ENCODE data around the gene SYNE3. TPM values are rescaled to one million over a fixed set of nuclear protein-coding genes. Genes with fewer than 3 reads are reported as not detected.

The SYNE3 gene
- total and polyA plus RNA-seq, 5 donors: 5.2 to 18.0 (median 12.4) TPM

- DNase-seq: no peak
- Histone ChIP-seq H3K9me3 (ENCODE audit: control insufficient read depth, low read length) (no peaks in the 10 kb centered on the region), H3K27ac (ENCODE audit: low read length) (no peak overlapping the region), H3K27me3 (ENCODE audit: control insufficient read depth, insufficient read depth) (no peaks in the 10 kb centered on the region), H3K4me1 (ENCODE audit: control insufficient read depth, insufficient read depth, low read length) (peaks cover 7% of the 10 kb centered on the region), H3K4me3 (ENCODE audit: low read length) (no peak overlapping the region)
- no peak for ATAC-seq
- 95% methylated on average over 6 of the region's 6 CpGs for WGBS
- intact Hi-C loops (cut with DNase I): no loop called here
These were observed 23.9 kb upstream of the SYNE3 start for GRCh38 chr14:95540236-95540855.

- ATAC-seq (no peak), DNase-seq (peak in 1 of 3 donors; percentile 41)
- Histone ChIP-seq H3K27me3 (ENCODE audit: control insufficient read depth, insufficient read depth) (no peaks in the 10 kb centered on the region), H3K4me3 (ENCODE audit: low read length) (no peak overlapping the region), H3K4me1 (ENCODE audit: control insufficient read depth, insufficient read depth, low read length) (peaks cover 7% of the 10 kb centered on the region), H3K9me3 (ENCODE audit: control insufficient read depth, low read length) (no peaks in the 10 kb centered on the region), H3K27ac (ENCODE audit: low read length) (no peak overlapping the region)
- intact Hi-C loops (cut with DNase I): no loop called here
- 92% methylated on average over 14 of the region's 14 CpGs for WGBS
These were observed 22.5 kb upstream of the SYNE3 start for GRCh38 chr14:95538801-95539509.

- H3K27ac ChIP-seq (ENCODE audit: low read length): peak overlapping the region; percentile 73
- intact Hi-C loops (cut with DNase I): no loop called here
- no peak for ATAC-seq
These were observed 21.0 kb upstream of the SYNE3 start for GRCh38 chr14:95537298-95538089.

GRCh38 chr14:95536671-95537070 lies 20.2 kb upstream of the SYNE3 start:
- H3K9me3 ChIP-seq (ENCODE audit: control insufficient read depth, low read length): no peaks in the 10 kb centered on the region
- peak overlapping the region; percentile 45 for H3K27ac ChIP-seq (ENCODE audit: low read length)
- peaks cover 12% of the 10 kb centered on the region for H3K4me1 ChIP-seq (ENCODE audit: control insufficient read depth, insufficient read depth, low read length)
- DNase-seq: no peak
- H3K4me3 ChIP-seq (ENCODE audit: low read length): no peak overlapping the region
- no peaks in the 10 kb centered on the region for H3K27me3 ChIP-seq (ENCODE audit: control insufficient read depth, insufficient read depth)
- 58% methylated on average over 5 of the region's 5 CpGs for WGBS
- no peak for ATAC-seq
- intact Hi-C loops (cut with DNase I): no loop called here

More at GRCh38 chr14:95537298-95538089, 21.0 kb upstream of the SYNE3 start:
- no peaks in the 10 kb centered on the region for H3K9me3 ChIP-seq (ENCODE audit: control insufficient read depth, low read length)
- peak overlapping the region; percentile 14 for H3K4me3 ChIP-seq (ENCODE audit: low read length)
- no peak for DNase-seq
- WGBS: 52% methylated on average over 9 of the region's 9 CpGs
- H3K4me1 ChIP-seq (ENCODE audit: control insufficient read depth, insufficient read depth, low read length): peaks cover 12% of the 10 kb centered on the region
- no peaks in the 10 kb centered on the region for H3K27me3 ChIP-seq (ENCODE audit: control insufficient read depth, insufficient read depth)

GRCh38 chr14:95536036-95536593 lies 19.7 kb upstream of the SYNE3 start:
- intact Hi-C loops (cut with DNase I): no loop called here
- Histone ChIP-seq H3K27ac (ENCODE audit: low read length) (peak overlapping the region; percentile 72), H3K4me1 (ENCODE audit: control insufficient read depth, insufficient read depth, low read length) (peaks cover 12% of the 10 kb centered on the region), H3K4me3 (ENCODE audit: low read length) (peak overlapping the region; percentile 91), H3K27me3 (ENCODE audit: control insufficient read depth, insufficient read depth) (no peaks in the 10 kb centered on the region), H3K9me3 (ENCODE audit: control insufficient read depth, low read length) (no peaks in the 10 kb centered on the region)
- no peak for ATAC-seq
- WGBS: 15% methylated on average over 4 of the region's 4 CpGs
- DNase-seq: no peak

GRCh38 chr14:95535226-95536021 lies 19.0 kb upstream of the SYNE3 start:
- Histone ChIP-seq H3K4me1 (ENCODE audit: control insufficient read depth, insufficient read depth, low read length) (peaks cover 15% of the 10 kb centered on the region), H3K27me3 (ENCODE audit: control insufficient read depth, insufficient read depth) (no peaks in the 10 kb centered on the region), H3K9me3 (ENCODE audit: control insufficient read depth, low read length) (no peaks in the 10 kb centered on the region), H3K27ac (ENCODE audit: low read length) (peak overlapping the region; percentile 72), H3K4me3 (ENCODE audit: low read length) (peak overlapping the region; percentile 91)
- WGBS: under 1% methylated on average over 52 of the region's 52 CpGs
- DNase-seq (peak in 1 of 3 donors; percentile 69), ATAC-seq (no peak)
- intact Hi-C loops (cut with DNase I): no loop called here

GRCh38 chr14:95534299-95535225 lies 18.1 kb upstream of the SYNE3 start, which contains the start of gene GLRX5:
Gene GLRX5 (plus strand): TSS chr14:95535050. CDS start chr14:95535090, 40 bp downstream.
- H3K9me3 ChIP-seq (ENCODE audit: control insufficient read depth, low read length): no peaks in the 10 kb centered on the region
- H3K4me1 ChIP-seq (ENCODE audit: control insufficient read depth, insufficient read depth, low read length): peaks cover 15% of the 10 kb centered on the region
- DNase-seq (peak; percentile 98 to 99 (median 99)), ATAC-seq (peak; percentile 98)
- H3K27ac ChIP-seq (ENCODE audit: low read length): peak within 1 kb of the TSS; percentile 72
- intact Hi-C loops (cut with DNase I): no loop called here
- under 1% methylated on average over 97 of the region's 97 CpGs for WGBS
- H3K4me3 ChIP-seq (ENCODE audit: low read length): peak within 1 kb of the TSS; percentile 91
- no peaks in the 10 kb centered on the region for H3K27me3 ChIP-seq (ENCODE audit: control insufficient read depth, insufficient read depth)

GRCh38 chr14:95533822-95534221 lies 17.4 kb upstream of the SYNE3 start:
- Histone ChIP-seq H3K27ac (ENCODE audit: low read length) (peak overlapping the region; percentile 2), H3K4me1 (ENCODE audit: control insufficient read depth, insufficient read depth, low read length) (peaks cover 15% of the 10 kb centered on the region), H3K9me3 (ENCODE audit: control insufficient read depth, low read length) (no peaks in the 10 kb centered on the region), H3K4me3 (ENCODE audit: low read length) (peak overlapping the region; percentile 80), H3K27me3 (ENCODE audit: control insufficient read depth, insufficient read depth) (no peaks in the 10 kb centered on the region)
- DNase-seq: peak; percentile 26 to 71 (median 54)
- WGBS: under 1% methylated on average over 18 of the region's 18 CpGs
- intact Hi-C loops (cut with DNase I): no loop called here
- ATAC-seq: no peak

GRCh38 chr14:95533391-95533821 lies 17.0 kb upstream of the SYNE3 start:
- WGBS: 4% methylated on average over 10 of the region's 10 CpGs
- Histone ChIP-seq H3K9me3 (ENCODE audit: control insufficient read depth, low read length) (no peaks in the 10 kb centered on the region), H3K27me3 (ENCODE audit: control insufficient read depth, insufficient read depth) (no peaks in the 10 kb centered on the region), H3K27ac (ENCODE audit: low read length) (peak overlapping the region; percentile 2), H3K4me1 (ENCODE audit: control insufficient read depth, insufficient read depth, low read length) (peaks cover 15% of the 10 kb centered on the region), H3K4me3 (ENCODE audit: low read length) (peak overlapping the region; percentile 80)
- intact Hi-C loops (cut with DNase I): no loop called here
- peak in 1 of 3 donors; percentile 26 for DNase-seq
- no peak for ATAC-seq
